ENCODE results near the gene CRYGN.

DNA sequence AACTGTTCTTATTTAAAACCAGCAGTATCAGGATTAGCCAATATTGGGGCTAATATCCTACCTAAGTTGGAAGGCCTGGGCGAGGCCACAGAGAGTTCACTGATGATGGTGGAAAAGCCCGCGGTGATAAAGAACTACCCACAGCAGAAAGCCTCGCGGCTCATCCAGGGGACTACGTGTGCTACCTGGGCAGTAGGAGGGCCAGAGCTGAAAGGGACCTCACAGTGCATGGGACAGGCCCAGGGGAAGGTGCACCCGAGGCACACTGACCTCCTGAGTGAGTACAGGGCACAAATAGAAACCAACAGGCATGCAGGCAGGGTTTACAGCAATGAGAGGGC is 31.5 kb downstream of the CRYGN start:
- TF ChIP-seq POLR2AphosphoS5 (IDR thresholded peaks at IDR 0.05; ENCODE audit: low read depth) = no peak
- TF ChIP-seq, protein P1, sequence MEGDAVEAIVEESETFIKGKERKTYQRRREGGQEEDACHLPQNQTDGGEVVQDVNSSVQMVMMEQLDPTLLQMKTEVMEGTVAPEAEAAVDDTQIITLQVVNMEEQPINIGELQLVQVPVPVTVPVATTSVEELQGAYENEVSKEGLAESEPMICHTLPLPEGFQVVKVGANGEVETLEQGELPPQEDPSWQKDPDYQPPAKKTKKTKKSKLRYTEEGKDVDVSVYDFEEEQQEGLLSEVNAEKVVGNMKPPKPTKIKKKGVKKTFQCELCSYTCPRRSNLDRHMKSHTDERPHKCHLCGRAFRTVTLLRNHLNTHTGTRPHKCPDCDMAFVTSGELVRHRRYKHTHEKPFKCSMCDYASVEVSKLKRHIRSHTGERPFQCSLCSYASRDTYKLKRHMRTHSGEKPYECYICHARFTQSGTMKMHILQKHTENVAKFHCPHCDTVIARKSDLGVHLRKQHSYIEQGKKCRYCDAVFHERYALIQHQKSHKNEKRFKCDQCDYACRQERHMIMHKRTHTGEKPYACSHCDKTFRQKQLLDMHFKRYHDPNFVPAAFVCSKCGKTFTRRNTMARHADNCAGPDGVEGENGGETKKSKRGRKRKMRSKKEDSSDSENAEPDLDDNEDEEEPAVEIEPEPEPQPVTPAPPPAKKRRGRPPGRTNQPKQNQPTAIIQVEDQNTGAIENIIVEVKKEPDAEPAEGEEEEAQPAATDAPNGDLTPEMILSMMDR (IDR thresholded peaks at IDR 0.05; ENCODE audit: insufficient read depth, low read length) = no peak
- TF ChIP-seq, protein P2, sequence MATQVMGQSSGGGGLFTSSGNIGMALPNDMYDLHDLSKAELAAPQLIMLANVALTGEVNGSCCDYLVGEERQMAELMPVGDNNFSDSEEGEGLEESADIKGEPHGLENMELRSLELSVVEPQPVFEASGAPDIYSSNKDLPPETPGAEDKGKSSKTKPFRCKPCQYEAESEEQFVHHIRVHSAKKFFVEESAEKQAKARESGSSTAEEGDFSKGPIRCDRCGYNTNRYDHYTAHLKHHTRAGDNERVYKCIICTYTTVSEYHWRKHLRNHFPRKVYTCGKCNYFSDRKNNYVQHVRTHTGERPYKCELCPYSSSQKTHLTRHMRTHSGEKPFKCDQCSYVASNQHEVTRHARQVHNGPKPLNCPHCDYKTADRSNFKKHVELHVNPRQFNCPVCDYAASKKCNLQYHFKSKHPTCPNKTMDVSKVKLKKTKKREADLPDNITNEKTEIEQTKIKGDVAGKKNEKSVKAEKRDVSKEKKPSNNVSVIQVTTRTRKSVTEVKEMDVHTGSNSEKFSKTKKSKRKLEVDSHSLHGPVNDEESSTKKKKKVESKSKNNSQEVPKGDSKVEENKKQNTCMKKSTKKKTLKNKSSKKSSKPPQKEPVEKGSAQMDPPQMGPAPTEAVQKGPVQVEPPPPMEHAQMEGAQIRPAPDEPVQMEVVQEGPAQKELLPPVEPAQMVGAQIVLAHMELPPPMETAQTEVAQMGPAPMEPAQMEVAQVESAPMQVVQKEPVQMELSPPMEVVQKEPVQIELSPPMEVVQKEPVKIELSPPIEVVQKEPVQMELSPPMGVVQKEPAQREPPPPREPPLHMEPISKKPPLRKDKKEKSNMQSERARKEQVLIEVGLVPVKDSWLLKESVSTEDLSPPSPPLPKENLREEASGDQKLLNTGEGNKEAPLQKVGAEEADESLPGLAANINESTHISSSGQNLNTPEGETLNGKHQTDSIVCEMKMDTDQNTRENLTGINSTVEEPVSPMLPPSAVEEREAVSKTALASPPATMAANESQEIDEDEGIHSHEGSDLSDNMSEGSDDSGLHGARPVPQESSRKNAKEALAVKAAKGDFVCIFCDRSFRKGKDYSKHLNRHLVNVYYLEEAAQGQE (IDR thresholded peaks at IDR 0.05; ENCODE audit: insufficient replicate concordance, low read depth) = no peak

Measured in HL-60 (cell line).